Measurements from ENCODE around the gene DNAI4.

DNAI4 gene

GRCh38 chr1:66777831-66778230 is 146.8 kb downstream of the DNAI4 start:
- DNase-seq: no peak
- TF ChIP-seq GATA1 (IDR thresholded peaks at IDR 0.05; ENCODE audit: low read depth, low read length): no peak
- no peak for TF ChIP-seq POLR2A (IDR thresholded peaks at IDR 0.05; ENCODE audit: low read length)

GRCh38 chr1:66775646-66776045 is 149.0 kb downstream of the DNAI4 start:
- DNase-seq: no peak

GRCh38 chr1:66774438-66774837 is 150.2 kb downstream of the DNAI4 start:
- no peak for TF ChIP-seq GATA1 (IDR thresholded peaks at IDR 0.05; ENCODE audit: low read depth, low read length)
- TF ChIP-seq POLR2A (IDR thresholded peaks at IDR 0.05; ENCODE audit: low read length): no peak
- no peak for DNase-seq

More at GRCh38 chr1:66775646-66776045, 149.0 kb downstream of the DNAI4 start:
- no peak for TF ChIP-seq POLR2A (IDR thresholded peaks at IDR 0.05; ENCODE audit: low read length)
- TF ChIP-seq GATA1 (IDR thresholded peaks at IDR 0.05; ENCODE audit: low read depth, low read length): no peak

DNA sequence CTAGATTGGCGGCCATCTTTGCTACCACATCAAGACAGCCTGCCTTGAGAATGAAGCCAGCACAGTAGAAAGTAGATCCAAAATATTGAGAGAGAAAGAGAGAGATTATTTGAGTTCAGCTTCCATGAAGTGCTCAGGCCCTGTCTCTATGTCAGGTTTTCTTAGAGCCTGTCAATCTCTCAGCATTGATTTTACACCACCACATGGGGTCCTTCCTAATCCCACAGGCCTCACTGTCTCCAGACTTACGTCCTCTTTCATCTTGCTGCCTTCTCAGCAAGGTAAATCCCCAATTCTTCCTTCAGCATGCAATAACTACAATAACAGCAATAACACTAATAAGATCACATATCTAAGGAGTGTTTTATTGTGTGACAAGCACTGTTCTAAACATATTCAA is 151.4 kb downstream of the DNAI4 start:
- no peak for DNase-seq
- TF ChIP-seq POLR2A (IDR thresholded peaks at IDR 0.05; ENCODE audit: low read length) (no peak), GATA1 (IDR thresholded peaks at IDR 0.05; ENCODE audit: low read depth, low read length) (no peak)

GRCh38 chr1:66770694-66771093 is 154.0 kb downstream of the DNAI4 start:
- TF ChIP-seq POLR2A (IDR thresholded peaks at IDR 0.05; ENCODE audit: low read length): no peak
- TF ChIP-seq GATA1 (IDR thresholded peaks at IDR 0.05; ENCODE audit: low read depth, low read length): no peak
- DNase-seq: no peak

GRCh38 chr1:66770240-66770639 is 154.4 kb downstream of the DNAI4 start:
- DNase-seq: no peak
- TF ChIP-seq GATA1 (IDR thresholded peaks at IDR 0.05; ENCODE audit: low read depth, low read length) (no peak), POLR2A (IDR thresholded peaks at IDR 0.05; ENCODE audit: low read length) (no peak)

- peak in 1 of 2 experiments; percentile 21 for DNase-seq
- TF ChIP-seq GATA1 (IDR thresholded peaks at IDR 0.05; ENCODE audit: low read depth, low read length) (no peak), POLR2A (IDR thresholded peaks at IDR 0.05; ENCODE audit: low read length) (no peak)
These were observed 155.0 kb downstream of the DNAI4 start for GRCh38 chr1:66769512-66770229.

DNA sequence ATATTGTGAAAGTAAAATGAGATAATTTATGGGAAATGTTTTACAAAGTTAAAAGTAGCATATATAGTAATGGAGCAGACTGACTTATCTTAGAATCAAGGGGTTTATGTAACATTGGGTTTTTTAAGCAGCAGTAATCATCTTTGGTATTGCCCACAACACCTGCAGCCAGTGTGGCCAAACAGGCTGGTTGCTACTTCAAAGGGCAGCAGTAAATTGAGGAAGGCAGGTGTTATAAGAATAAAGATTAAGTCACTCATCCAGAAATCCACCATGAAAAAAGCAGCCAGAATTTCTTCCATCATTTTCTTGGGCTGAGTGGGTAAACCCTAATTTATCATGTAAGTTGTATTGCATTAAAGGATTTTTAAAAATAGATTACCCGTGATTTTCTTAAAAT is 155.7 kb downstream of the DNAI4 start:
- no peak for TF ChIP-seq GATA1 (IDR thresholded peaks at IDR 0.05; ENCODE audit: low read depth, low read length)
- TF ChIP-seq POLR2A (IDR thresholded peaks at IDR 0.05; ENCODE audit: low read length): no peak
- no peak for DNase-seq

DNA sequence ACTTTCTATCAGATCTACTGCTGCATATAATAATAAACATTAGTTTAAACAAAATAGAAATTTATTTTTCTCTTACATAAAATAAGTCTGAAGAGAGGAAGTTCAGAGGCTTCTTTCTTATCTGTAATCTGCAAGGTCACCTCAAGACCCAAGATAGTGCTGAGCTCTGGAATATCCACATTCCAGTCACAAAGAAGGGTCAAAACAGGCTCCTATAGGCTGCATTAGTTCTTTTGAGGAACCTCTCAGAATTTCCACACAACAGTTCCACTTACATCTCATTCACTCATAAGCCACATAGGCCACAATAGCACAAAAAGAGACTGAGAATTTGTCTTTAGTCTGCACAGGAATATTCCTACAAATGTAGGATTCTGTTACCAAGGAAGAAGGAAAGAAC is 157.0 kb downstream of the DNAI4 start:
- TF ChIP-seq GATA1 (IDR thresholded peaks at IDR 0.05; ENCODE audit: low read depth, low read length) (no peak), POLR2A (IDR thresholded peaks at IDR 0.05; ENCODE audit: low read length) (no peak)
- peak in 1 of 2 experiments; percentile 7 for DNase-seq

DNA sequence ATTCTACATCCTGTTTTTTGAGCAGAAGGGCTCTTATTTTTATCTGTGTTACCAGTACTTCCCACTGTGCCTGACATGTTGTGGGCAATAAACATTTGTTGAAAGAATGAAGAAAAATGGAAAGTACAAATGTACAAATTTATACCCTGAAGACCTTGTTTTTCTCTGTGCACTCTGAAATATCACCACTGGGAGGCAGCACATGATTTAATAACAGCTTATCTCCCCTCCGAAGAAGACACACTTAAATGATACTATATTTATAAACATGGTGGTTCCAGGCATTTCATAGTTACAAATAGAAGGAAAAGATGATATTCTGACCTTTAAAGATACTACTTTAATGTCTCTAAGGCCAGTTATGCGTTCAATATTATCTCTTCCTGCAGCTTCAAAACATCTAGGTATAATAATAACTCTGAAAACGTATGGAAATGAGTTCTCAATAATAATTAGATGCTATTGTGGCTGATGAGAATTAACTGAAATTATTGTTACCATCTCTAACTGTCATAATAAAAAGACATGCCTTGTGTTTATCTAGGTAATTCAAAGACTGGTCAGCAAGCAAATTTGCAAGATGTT is 159.6 kb downstream of the DNAI4 start:
- DNase-seq: peak; percentile 79 to 85
- TF ChIP-seq POLR2A (IDR thresholded peaks at IDR 0.05; ENCODE audit: low read length) (no peak), GATA1 (IDR thresholded peaks at IDR 0.05; ENCODE audit: low read depth, low read length) (no peak)

All from erythroblast (primary cell).